NK-92 (cell line): ENCODE data around the gene NBEAL2.

Source experiments
- DNase-seq: peaks from one replicate; lab custom pipeline; 2025; ENCODE audit not compliant: unreplicated experiment; lab: John Stamatoyannopoulos, UW

NBEAL2 gene, protein sequence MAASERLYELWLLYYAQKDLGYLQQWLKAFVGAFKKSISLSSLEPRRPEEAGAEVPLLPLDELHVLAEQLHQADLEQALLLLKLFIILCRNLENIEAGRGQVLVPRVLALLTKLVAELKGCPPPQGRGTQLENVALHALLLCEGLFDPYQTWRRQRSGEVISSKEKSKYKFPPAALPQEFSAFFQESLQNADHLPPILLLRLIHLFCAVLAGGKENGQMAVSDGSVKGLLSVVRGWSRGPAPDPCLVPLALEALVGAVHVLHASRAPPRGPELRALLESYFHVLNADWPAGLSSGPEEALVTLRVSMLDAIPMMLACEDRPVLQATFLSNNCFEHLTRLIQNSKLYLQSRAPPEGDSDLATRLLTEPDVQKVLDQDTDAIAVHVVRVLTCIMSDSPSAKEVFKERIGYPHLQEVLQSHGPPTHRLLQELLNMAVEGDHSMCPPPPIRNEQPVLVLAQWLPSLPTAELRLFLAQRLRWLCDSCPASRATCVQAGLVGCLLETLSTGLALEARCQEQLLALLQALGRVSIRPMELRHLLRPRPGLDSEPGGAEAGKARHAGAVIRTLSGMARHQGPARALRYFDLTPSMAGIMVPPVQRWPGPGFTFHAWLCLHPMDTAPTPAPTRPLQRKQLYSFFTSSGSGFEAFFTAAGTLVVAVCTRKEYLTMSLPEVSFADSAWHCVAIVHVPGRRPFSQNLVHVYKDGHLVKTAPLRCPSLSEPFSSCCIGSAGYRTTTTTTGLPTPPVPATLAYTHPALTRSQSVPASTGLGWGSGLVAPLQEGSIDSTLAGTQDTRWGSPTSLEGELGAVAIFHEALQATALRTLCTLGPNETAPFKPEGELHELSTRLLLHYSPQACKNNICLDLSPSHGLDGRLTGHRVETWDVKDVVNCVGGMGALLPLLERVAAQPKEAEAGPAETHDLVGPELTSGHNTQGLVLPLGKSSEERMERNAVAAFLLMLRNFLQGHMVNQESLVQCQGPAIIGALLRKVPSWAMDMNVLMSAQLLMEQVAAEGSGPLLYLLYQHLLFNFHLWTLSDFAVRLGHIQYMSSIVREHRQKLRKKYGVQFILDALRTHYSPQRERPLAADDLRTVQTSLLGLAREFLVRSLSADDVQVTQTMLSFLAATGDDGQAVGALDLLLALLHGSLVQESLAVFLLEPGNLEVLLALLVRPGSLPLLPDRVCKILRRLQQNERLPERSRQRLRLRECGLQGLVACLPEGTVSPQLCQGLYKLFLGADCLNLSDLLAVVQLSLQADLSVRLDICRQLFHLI (N-terminal part only)

GRCh38 chr3:46978985-46979944, at the start of gene NBEAL2:
NBEAL2 (plus strand) TSS chr3:46979666; CDS start chr3:46979862, 196 bp downstream.
- peak; percentile 70 for DNase-seq

GRCh38 chr3:46930166-46930944, 49.1 kb upstream of the NBEAL2 start:
- no peak for DNase-seq

DNA sequence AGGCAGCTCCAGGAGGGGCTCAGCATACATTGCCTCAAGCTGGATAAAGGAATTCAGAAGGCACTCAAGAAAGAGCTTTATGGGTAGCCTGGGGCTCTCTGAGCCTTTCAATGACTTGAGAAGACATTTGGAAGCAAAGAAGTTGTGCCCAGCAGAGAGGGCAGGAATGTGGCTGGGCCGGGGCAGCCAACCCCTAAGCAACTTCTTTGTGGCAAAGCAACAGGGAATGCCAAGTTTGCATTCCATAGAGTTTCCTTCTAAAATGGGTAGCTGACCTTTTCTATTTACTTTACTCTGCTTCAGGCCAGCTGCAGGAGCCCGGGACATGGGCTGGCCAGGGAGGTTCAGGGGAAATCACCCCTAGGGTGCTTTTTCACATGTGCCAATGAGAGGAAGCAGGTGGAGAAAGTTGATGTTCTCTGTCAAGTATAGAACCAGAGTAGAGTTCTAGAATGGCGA, 48.5 kb upstream of the NBEAL2 start:
- no peak for DNase-seq

GRCh38 chr3:46931631-46932331, 47.7 kb upstream of the NBEAL2 start:
- no peak for DNase-seq

- no peak for DNase-seq
These were observed 46.8 kb upstream of the NBEAL2 start for GRCh38 chr3:46932455-46933225.

- DNase-seq, result no peak
These were observed 46.2 kb upstream of the NBEAL2 start for GRCh38 chr3:46933261-46933660.

- no peak for DNase-seq
These were observed 45.4 kb upstream of the NBEAL2 start for GRCh38 chr3:46934072-46934471.

DNA sequence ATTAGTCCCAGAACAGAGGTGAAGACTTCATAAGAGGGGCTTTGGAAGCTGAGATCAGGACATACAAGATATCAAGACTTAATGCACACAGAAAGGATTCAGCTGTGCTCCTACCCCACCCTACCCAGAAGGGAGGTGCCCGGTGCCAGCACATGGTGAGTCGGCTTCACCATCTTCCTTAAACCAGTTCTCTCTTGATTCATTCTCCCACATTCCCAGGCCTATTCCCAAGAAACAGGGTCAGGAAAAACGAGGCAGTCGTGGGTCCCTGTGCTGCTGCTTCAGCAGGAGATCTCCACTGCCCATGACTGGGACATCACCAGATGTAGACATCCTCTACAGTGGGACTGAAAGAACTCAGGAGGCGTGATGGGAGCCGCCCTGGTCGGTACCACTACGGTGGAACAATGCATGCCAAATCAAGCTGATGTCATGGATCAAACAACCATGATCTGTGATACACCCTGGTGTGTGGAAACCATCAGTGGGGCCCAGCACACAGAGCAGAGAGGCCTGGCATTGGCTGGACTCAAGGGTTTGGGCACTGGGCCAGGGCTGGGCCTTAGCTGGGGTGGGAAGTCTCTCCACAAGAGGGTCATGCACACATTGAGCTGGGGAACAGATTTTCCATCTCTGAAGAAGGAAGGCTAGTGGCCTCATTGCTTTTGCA, 44.8 kb upstream of the NBEAL2 start:
- no peak for DNase-seq

DNA sequence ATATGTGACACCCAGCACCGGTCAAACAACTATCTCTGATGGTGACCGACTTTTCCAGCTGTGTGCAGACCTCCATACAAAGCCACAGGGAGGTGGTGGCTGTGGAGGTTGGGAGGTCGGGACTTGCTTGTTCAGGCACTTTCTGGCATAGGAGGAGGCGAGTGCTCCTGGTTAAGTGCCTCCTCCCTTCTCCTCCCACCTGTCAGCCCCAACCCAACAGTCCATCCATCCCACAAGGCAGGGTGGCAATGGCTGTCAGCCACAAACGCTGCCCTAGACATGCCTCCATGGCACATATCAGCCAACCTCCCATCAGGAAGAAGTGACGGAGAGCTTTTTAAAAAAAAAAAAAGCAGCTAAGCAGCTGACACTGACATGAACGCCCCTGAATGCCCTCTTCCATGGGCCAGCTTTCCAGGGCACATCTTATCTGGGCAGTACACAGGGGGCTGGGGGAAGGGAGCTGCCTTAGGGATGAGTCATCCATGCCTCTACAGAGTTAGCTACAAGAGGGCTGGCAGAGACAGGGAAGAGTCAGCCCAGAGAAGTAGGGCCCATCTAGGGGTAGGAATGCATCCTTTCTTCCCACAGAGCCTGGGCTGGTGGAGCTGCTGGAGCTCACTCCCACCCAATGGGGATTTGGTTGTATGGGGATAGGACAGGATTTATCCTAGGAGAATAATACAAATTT, 44.2 kb upstream of the NBEAL2 start:
- DNase-seq, result no peak

DNA sequence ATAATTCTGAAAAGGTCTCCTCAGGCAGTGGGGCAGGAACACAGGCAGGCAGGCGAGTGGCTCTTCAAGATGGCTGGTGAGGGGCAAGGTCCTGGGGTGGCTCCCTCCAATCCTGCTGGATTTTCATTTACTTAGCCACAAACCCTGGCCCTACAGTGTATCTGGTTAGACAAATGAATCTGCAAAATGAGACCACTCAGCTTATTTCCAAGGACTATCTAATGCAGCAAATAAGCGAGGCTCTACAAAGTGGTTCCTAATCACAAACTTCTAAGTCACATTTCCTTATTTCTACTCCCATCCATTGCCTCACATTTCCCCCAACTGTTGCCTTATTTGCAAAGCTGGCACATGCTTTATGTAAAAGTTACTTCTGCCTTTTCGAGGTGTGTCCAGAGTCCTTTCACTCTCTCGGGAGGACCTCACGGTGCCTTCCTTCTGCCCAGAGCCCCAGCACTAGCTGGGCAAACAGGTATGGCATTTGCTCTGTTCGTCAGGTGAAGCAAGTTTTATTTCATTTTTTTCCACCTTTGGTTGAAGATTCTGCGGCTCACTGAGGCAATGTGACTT, 43.4 kb upstream of the NBEAL2 start:
- DNase-seq, result no peak

GRCh38 chr3:46936733-46937250, 42.7 kb upstream of the NBEAL2 start:
- DNase-seq, result no peak

GRCh38 chr3:46938118-46938517, 41.3 kb upstream of the NBEAL2 start:
- DNase-seq, result no peak

DNA sequence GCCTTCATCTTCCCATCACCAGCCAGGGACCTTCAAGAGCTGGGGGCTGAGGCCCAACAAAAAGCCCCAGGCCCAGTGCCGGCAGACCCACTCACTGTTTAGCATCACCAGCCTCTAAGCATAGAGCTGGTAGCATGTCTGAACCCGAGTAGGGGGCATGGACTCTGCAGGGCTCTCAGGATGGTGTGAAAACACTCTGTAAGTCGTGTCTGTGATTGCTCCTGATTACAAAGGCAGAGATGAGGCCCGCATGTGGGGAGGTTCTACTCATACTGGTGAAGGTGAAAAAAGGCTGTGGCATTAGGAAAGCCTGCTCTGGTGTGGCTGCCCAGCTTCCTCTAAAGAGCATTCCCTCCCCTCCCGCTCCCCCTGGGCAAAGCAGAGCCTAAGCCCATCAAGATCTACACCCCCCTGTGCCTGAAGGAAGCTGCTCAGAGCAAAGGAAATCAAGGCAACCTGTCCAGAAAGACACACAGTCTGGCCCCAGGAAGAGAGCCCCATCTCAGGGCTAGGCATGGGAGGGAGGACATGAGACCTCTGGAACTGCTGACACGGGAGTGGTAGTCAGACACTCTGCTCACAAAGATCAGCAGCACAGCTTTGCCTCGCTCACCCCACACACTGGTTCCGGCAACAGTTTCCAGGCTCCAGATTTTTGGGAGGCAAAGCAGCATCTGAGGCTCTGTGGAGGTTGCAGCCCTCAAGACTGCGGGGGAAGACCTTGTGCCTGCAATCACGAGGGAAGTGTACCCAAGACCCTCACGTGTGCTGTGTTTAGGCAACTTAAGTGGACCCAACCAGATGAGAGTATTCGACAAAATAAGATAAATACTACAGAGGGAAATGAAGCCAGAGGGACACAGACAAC, 39.7 kb upstream of the NBEAL2 start:
- no peak for DNase-seq

DNA sequence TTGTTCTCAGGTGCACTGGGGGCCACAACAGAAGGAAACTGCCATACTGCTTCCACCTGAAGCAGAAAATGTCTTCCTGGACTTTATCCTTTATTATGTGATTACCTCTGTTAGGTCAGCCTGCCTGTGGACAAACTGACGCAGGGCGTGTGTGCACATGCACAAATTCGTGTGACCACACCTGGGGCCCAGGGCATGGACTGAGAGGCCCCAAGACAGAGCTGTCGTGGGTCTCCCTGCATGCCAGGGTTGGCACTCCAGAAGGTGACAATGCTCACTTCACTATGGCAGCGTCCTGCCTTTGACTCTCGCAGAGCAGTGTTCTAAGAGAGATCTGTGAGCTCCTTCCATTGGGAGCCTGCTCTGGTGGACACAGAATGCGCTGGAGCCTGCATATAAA, 37.4 kb upstream of the NBEAL2 start:
- no peak for DNase-seq
